ENCODE results near the gene SCFD2.
"Not testable (repeated sequence)": the region's sequence is repeated elsewhere in the genome, so short reads cannot be mapped to it uniquely, and the experiment has no call there.

Gene SCFD2

GRCh38 chr4:53013873-53014775, 351.7 kb downstream of the SCFD2 start:
- DNase-seq (ENCODE audit: low read depth), result no peak

- peak; percentile 14 for DNase-seq (ENCODE audit: low read depth)
Observed at GRCh38 chr4:53012738-53013137, 353.1 kb downstream of the SCFD2 start.

GRCh38 chr4:53011259-53011905, 354.5 kb downstream of the SCFD2 start:
- no peak for DNase-seq (ENCODE audit: low read depth)

GRCh38 chr4:53010318-53010717, 355.5 kb downstream of the SCFD2 start:
- no peak for DNase-seq (ENCODE audit: low read depth)

GRCh38 chr4:53009824-53010223, 356.0 kb downstream of the SCFD2 start:
- DNase-seq (ENCODE audit: low read depth), result no peak

- DNase-seq (ENCODE audit: low read depth), result no peak
Observed at GRCh38 chr4:53007024-53007423, 358.8 kb downstream of the SCFD2 start.

- DNase-seq (ENCODE audit: low read depth), result no peak
Observed at GRCh38 chr4:53005808-53006207, 360.1 kb downstream of the SCFD2 start.

- DNase-seq (ENCODE audit: low read depth), result no peak
Observed at GRCh38 chr4:53005149-53005546, 360.7 kb downstream of the SCFD2 start.

GRCh38 chr4:53004497-53005148, 361.2 kb downstream of the SCFD2 start:
- no peak for DNase-seq (ENCODE audit: low read depth)

GRCh38 chr4:53003959-53004358, 361.9 kb downstream of the SCFD2 start:
- DNase-seq (ENCODE audit: low read depth), result no peak

GRCh38 chr4:53000560-53000959, 365.3 kb downstream of the SCFD2 start:
- no peak for DNase-seq (ENCODE audit: low read depth)

GRCh38 chr4:52999626-53000025, 366.2 kb downstream of the SCFD2 start:
- no peak for DNase-seq (ENCODE audit: low read depth)

GRCh38 chr4:52998413-52998812, 367.4 kb downstream of the SCFD2 start:
- no peak for DNase-seq (ENCODE audit: low read depth)

GRCh38 chr4:52997132-52997416, 368.8 kb downstream of the SCFD2 start:
- DNase-seq (ENCODE audit: low read depth), result no peak

GRCh38 chr4:52996261-52997131, 369.4 kb downstream of the SCFD2 start:
- no peak for DNase-seq (ENCODE audit: low read depth)

GRCh38 chr4:52995360-52996030, 370.4 kb downstream of the SCFD2 start:
- DNase-seq (ENCODE audit: low read depth), result peak; percentile 14

- DNase-seq (ENCODE audit: low read depth), result no peak
Observed at GRCh38 chr4:52994567-52994966, 371.3 kb downstream of the SCFD2 start.

GRCh38 chr4:52993771-52994170, 372.1 kb downstream of the SCFD2 start:
- no peak for DNase-seq (ENCODE audit: low read depth)

- DNase-seq (ENCODE audit: low read depth), result not testable (repeated sequence)
Observed at GRCh38 chr4:52992551-52992950, 373.3 kb downstream of the SCFD2 start.

- DNase-seq (ENCODE audit: low read depth), result no peak
Observed at GRCh38 chr4:52991472-52991871, 374.4 kb downstream of the SCFD2 start.

GRCh38 chr4:52990706-52991105, 375.2 kb downstream of the SCFD2 start:
- no peak for DNase-seq (ENCODE audit: low read depth)

GRCh38 chr4:52989865-52990264, 376.0 kb downstream of the SCFD2 start:
- no peak for DNase-seq (ENCODE audit: low read depth)

Measured in ELR (cell line).